Keratinocyte (primary cell): Measurements from ENCODE around the gene ZNF30. TPM values are rescaled to one million over a fixed set of nuclear protein-coding genes. Genes with fewer than 3 reads are reported as not detected.

Experiments
- DNase-seq: peaks from one replicate; pipeline ENCODE4 v3.0.0-alpha.2; 2011; ENCODE audit warnings: low read depth, missing footprints, low spot score
- FAIRE-seq: peaks from 2 replicates; lab custom pipeline; 2011; peaks lifted over from hg19 to GRCh38; lab: Jason Lieb, UNC
- H2AFZ ChIP-seq: 2 replicates; pipeline ENCODE4 v1.6.0; 2012; ENCODE audit warnings: low read length, control low read depth, inconsistent platforms; ENCODE audit not compliant: control insufficient read depth
- H3K27ac ChIP-seq: 2 replicates; pipeline ENCODE4 v1.5.1; 2011; ENCODE audit warnings: low read length; ENCODE audit not compliant: control insufficient read depth, insufficient read depth
- H3K27me3 ChIP-seq: 3 replicates; pipeline ENCODE4 v1.6.0; 2011; ENCODE audit warnings: low read length; ENCODE audit not compliant: control insufficient read depth, insufficient read depth; ENCODE audit errors: extremely low read depth
- H3K36me3 ChIP-seq, 2 experiments: 2 replicates in 1 of 2; 3 replicates in 1 of 2; pipeline ENCODE4 v1.5.1; 2011; ENCODE audit warnings: low read length in 2 of 2, mild to moderate bottlenecking in 1 of 2; ENCODE audit not compliant: control insufficient read depth in 2 of 2, insufficient read depth in 2 of 2; ENCODE audit errors: extremely low read depth in 1 of 2
- H3K4me1 ChIP-seq: 3 replicates; pipeline ENCODE4 v1.5.1; 2011; ENCODE audit warnings: low read length; ENCODE audit not compliant: control insufficient read depth, insufficient read depth; ENCODE audit errors: extremely low read depth
- H3K4me2 ChIP-seq: 3 replicates; pipeline ENCODE4 v1.6.0; 2011; ENCODE audit warnings: low read depth, low read length; ENCODE audit not compliant: control insufficient read depth, insufficient read depth; ENCODE audit errors: extremely low read depth
- H3K4me3 ChIP-seq, 3 experiments: fragments of 200-600 bp in 1 of 3; sonication (generic) in 1 of 3; 2 replicates in 2 of 3; 3 replicates in 1 of 3; pipeline ENCODE4 v1.5.1; 2011 to 2016; ENCODE audit warnings: low read length in 3 of 3, mild to moderate bottlenecking in 3 of 3, control low read depth in 2 of 3, inconsistent platforms in 1 of 3, low read depth in 1 of 3, mixed read lengths in 1 of 3, mixed run types in 1 of 3, moderate library complexity in 1 of 3; ENCODE audit not compliant: control insufficient read depth in 2 of 3, insufficient read depth in 2 of 3; ENCODE audit errors: extremely low read depth in 1 of 3
- H3K79me2 ChIP-seq: 2 replicates; pipeline ENCODE4 v1.6.0; 2012; ENCODE audit warnings: low read length; ENCODE audit not compliant: control insufficient read depth, insufficient read depth
- H3K9ac ChIP-seq: 3 replicates; pipeline ENCODE4 v1.6.0; 2011; ENCODE audit warnings: low read length; ENCODE audit not compliant: control insufficient read depth, insufficient read depth; ENCODE audit errors: extremely low read depth
- H3K9me1 ChIP-seq: 3 replicates; pipeline ENCODE4 v1.6.0; 2011; ENCODE audit warnings: low read length; ENCODE audit not compliant: control insufficient read depth, insufficient read depth; ENCODE audit errors: extremely low read depth
- H3K9me3 ChIP-seq: 2 replicates; pipeline ENCODE4 v1.5.1; 2012; ENCODE audit warnings: low read depth, low read length; ENCODE audit not compliant: control insufficient read depth
- H4K20me1 ChIP-seq: 3 replicates; pipeline ENCODE4 v1.6.0; 2011; ENCODE audit warnings: low read length; ENCODE audit not compliant: control insufficient read depth, insufficient read depth; ENCODE audit errors: extremely low read depth
- CTCF ChIP-seq, 3 experiments: IDR thresholded peaks in 1 of 3; conservative IDR thresholded peaks in 1 of 3; optimal IDR thresholded peaks in 1 of 3; 2 replicates in 2 of 3; 3 replicates in 1 of 3; pipeline versions ENCODE3 to v1.5.1; 2011; ENCODE audit warnings: low read length in 3 of 3, mild to moderate bottlenecking in 3 of 3, moderate library complexity in 2 of 3, control low read depth in 1 of 3, inconsistent platforms in 1 of 3; ENCODE audit not compliant: insufficient read depth in 2 of 3; ENCODE audit errors: extremely low read depth in 1 of 3
- EZH2 ChIP-seq: IDR thresholded peaks from one replicate; pipeline ENCODE4 v1.6.1; 2012; ENCODE audit warnings: inconsistent platforms, mild to moderate bottlenecking, low read length, moderate library complexity
- dilution Hi-C: fragments of 300-500 bp; cut with MboI; formaldehyde crosslinking; loops from one replicate; pipeline ENCODE4 v1.7.0; 2020; ENCODE audit warnings: low sequenced_read_pairs; ENCODE audit not compliant: extremely low pct_ligation_motif_present
- polyA plus RNA-seq, 5 experiments: library from polyadenylated mRNA; depleted of rRNA in 3 of 5; stranded (reverse) in 3 of 5; stranded (forward) in 1 of 5; unstranded in 1 of 5; fragments of >200 nt; gene quantifications; 1 replicate in 1 of 5; 2 replicates in 3 of 5; 3 replicates in 1 of 5; pipeline versions ENCODE4 v1.2.1 to v1.2.3, GENCODE V29; 2011 to 2012; ENCODE audit warnings: missing spikeins in 2 of 5, low read depth in 1 of 5, low replicate concordance in 1 of 5

ZNF30 gene
- polyA plus RNA-seq, 1 donor (not counting 4 experiments of a cell fraction or from before 2014, with no cell fraction given), result 4.6 TPM

- dilution Hi-C loops, result no loop called here
- Histone ChIP-seq H3K4me1 (no peaks in the 10 kb centered on the region), H4K20me1 (no peaks in the 10 kb centered on the region), H2AFZ (no peak overlapping the region), H3K36me3 (peaks cover 0 to 6% of the 10 kb centered on the region in 2 experiments), H3K9me3 (peaks cover 11% of the 10 kb centered on the region), H3K9me1 (no peaks in the 10 kb centered on the region), H3K9ac (no peak overlapping the region), H3K4me2 (no peak overlapping the region), H3K27ac (no peak overlapping the region), H3K79me2 (no peaks in the 10 kb centered on the region), H3K27me3 (no peaks in the 10 kb centered on the region), H3K4me3 (no peak overlapping the region)
- FAIRE-seq (no peak), DNase-seq (no peak)
- no peak for TF ChIP-seq CTCF (optimal IDR thresholded peaks at IDR 0.05 in 1 of 3, IDR thresholded peaks at IDR 0.05 in 1 of 3, conservative IDR thresholded peaks at IDR 0.05 in 1 of 3; ENCODE audit: extremely low read depth in 1 of 3, insufficient read depth in 2 of 3, low read length in 3 of 3)
- TF ChIP-seq EZH2, result no peak
Measured at GRCh38 chr19:34953092-34953491, 26.4 kb downstream of the ZNF30 start.

GRCh38 chr19:34957830-34958751 lies 31.4 kb downstream of the ZNF30 start:
- H3K36me3 ChIP-seq, result peaks cover 5 to 19% of the 10 kb centered on the region in 2 experiments
- H3K27me3 ChIP-seq, result no peaks in the 10 kb centered on the region
- dilution Hi-C loops, result no loop called here
- DNase-seq, result no peak
- no peaks in the 10 kb centered on the region for H3K9me1 ChIP-seq
- peaks cover 4% of the 10 kb centered on the region for H3K79me2 ChIP-seq
- H3K4me3 ChIP-seq, result no peak overlapping the region
- TF ChIP-seq EZH2, result no peak
- TF ChIP-seq CTCF (optimal IDR thresholded peaks at IDR 0.05 in 1 of 3, IDR thresholded peaks at IDR 0.05 in 1 of 3, conservative IDR thresholded peaks at IDR 0.05 in 1 of 3; ENCODE audit: extremely low read depth in 1 of 3, insufficient read depth in 2 of 3, low read length in 3 of 3), result no peak
- no peak overlapping the region for H3K9ac ChIP-seq
- H3K4me2 ChIP-seq, result no peak overlapping the region
- H3K4me1 ChIP-seq, result peaks cover 8% of the 10 kb centered on the region
- no peak overlapping the region for H3K27ac ChIP-seq
- no peak for FAIRE-seq
- H3K9me3 ChIP-seq, result peaks cover 26% of the 10 kb centered on the region
- no peak overlapping the region for H2AFZ ChIP-seq
- no peaks in the 10 kb centered on the region for H4K20me1 ChIP-seq
